HEK293 (cell line): ENCODE results near the gene PKP4.

ENCODE experiments used
- CTCF ChIA-PET: fragments of 350-600 bp; formaldehyde crosslinking; extraction: SDS; loops from one replicate; lab custom pipeline; 2021; ENCODE audit warnings: antibody characterized with exemption; lab: Yijun Ruan, JAX
- POLR2A ChIA-PET: fragments of 300-600 bp; formaldehyde crosslinking; extraction: SDS; loops from one replicate; lab custom pipeline; 2020; ENCODE audit warnings: antibody characterized with exemption, inconsistent platforms; lab: Yijun Ruan, JAX
- H3K27ac ChIP-seq: fragments of 200-500 bp; sonication (Bioruptor generic); 2 replicates; pipeline ENCODE4 v1.5.1; 2014; ENCODE audit warnings: low read depth, low read length, control low read depth, inconsistent platforms; ENCODE audit errors: extremely low read depth
- H3K36me3 ChIP-seq, 2 experiments: fragments of 200-500 bp in 1 of 2; sonication (Bioruptor generic) in 1 of 2; 1 replicate in 1 of 2; 2 replicates in 1 of 2; pipeline ENCODE4 v1.5.1; 2014 to 2017; ENCODE audit warnings: inconsistent platforms in 2 of 2, low read length in 2 of 2; ENCODE audit not compliant: control insufficient read depth in 2 of 2, insufficient read depth in 1 of 2
- H3K4me1 ChIP-seq: fragments of 200-500 bp; sonication (Bioruptor generic); 2 replicates; pipeline ENCODE4 v1.5.1; 2014; ENCODE audit warnings: mild to moderate bottlenecking, low read length, inconsistent platforms; ENCODE audit not compliant: control insufficient read depth, insufficient read depth
- H3K4me3 ChIP-seq: 2 replicates; pipeline ENCODE4 v1.5.1; 2011; ENCODE audit warnings: low read depth, mild to moderate bottlenecking, control low read depth, low read length, moderate library complexity
- H3K9me3 ChIP-seq: fragments of 200-500 bp; sonication (Bioruptor generic); 2 replicates; pipeline ENCODE4 v1.5.1; 2014; ENCODE audit warnings: low read depth, low read length, inconsistent platforms; ENCODE audit not compliant: control insufficient read depth, insufficient read depth
- EGR2 ChIP-seq: fragments of 450-650 bp; formaldehyde crosslinking; IDR thresholded peaks from 2 replicates; pipeline ENCODE4 v1.5.1; 2016; ENCODE audit warnings: low read depth, missing biosample characterization, missing genetic modification characterization
- GFI1B ChIP-seq: fragments of 450-650 bp; formaldehyde crosslinking; IDR thresholded peaks from 2 replicates; pipeline ENCODE4 v1.5.1; 2016; ENCODE audit warnings: missing biosample characterization, missing genetic modification characterization
- GLIS1 ChIP-seq: fragments of 450-650 bp; formaldehyde crosslinking; IDR thresholded peaks from 2 replicates; pipeline ENCODE4 v1.5.1; 2016; ENCODE audit warnings: missing biosample characterization, missing genetic modification characterization
- KLF10 ChIP-seq: fragments of 450-650 bp; IDR thresholded peaks from 2 replicates; pipeline ENCODE4 v1.5.1; 2018; ENCODE audit warnings: missing biosample characterization, mild to moderate bottlenecking, missing genetic modification characterization
- KLF16 ChIP-seq: fragments of 450-650 bp; formaldehyde crosslinking; IDR thresholded peaks from 2 replicates; pipeline ENCODE4 v1.5.1; 2017; ENCODE audit warnings: missing biosample characterization, missing genetic modification characterization
- KLF7 ChIP-seq: fragments of 450-650 bp; formaldehyde crosslinking; IDR thresholded peaks from 2 replicates; pipeline ENCODE4 v1.5.1; 2016; ENCODE audit warnings: missing biosample characterization, missing genetic modification characterization, borderline replicate concordance
- KLF8 ChIP-seq: fragments of 450-650 bp; formaldehyde crosslinking; IDR thresholded peaks from 2 replicates; pipeline ENCODE4 v1.5.1; 2016; ENCODE audit warnings: missing biosample characterization, missing genetic modification characterization
- MZF1 ChIP-seq: fragments of 450-650 bp; formaldehyde crosslinking; IDR thresholded peaks from 2 replicates; pipeline ENCODE4 v1.5.1; 2017; ENCODE audit warnings: missing biosample characterization, missing genetic modification characterization, borderline replicate concordance
- WT1 ChIP-seq: fragments of 450-650 bp; formaldehyde crosslinking; IDR thresholded peaks from 2 replicates; pipeline ENCODE4 v1.5.1; 2016; ENCODE audit warnings: missing biosample characterization, missing genetic modification characterization
- ZEB2 ChIP-seq: fragments of 450-650 bp; formaldehyde crosslinking; IDR thresholded peaks from 2 replicates; pipeline ENCODE4 v1.5.1; 2016; ENCODE audit warnings: missing biosample characterization, missing genetic modification characterization
- ZNF132 ChIP-seq: fragments of 450-650 bp; formaldehyde crosslinking; IDR thresholded peaks from 2 replicates; pipeline ENCODE4 v1.5.1; 2017; ENCODE audit warnings: missing biosample characterization, missing genetic modification characterization, borderline replicate concordance
- ZNF138 ChIP-seq: fragments of 450-650 bp; formaldehyde crosslinking; IDR thresholded peaks from 2 replicates; pipeline ENCODE4 v1.5.1; 2016; ENCODE audit warnings: missing biosample characterization, missing genetic modification characterization, borderline replicate concordance
- ZNF239 ChIP-seq: fragments of 450-650 bp; formaldehyde crosslinking; IDR thresholded peaks from 2 replicates; pipeline ENCODE4 v1.5.1; 2016; ENCODE audit warnings: missing biosample characterization, missing genetic modification characterization
- ZNF274 ChIP-seq, 2 experiments: fragments of 200-500 bp in 1 of 2; fragments of 450-650 bp in 1 of 2; sonication (Bioruptor generic) in 1 of 2; formaldehyde crosslinking in 1 of 2; IDR thresholded peaks; 2 replicates each; pipeline versions ENCODE4 v1.5.1 to v1.6.1; 2014 to 2016; ENCODE audit warnings: borderline replicate concordance in 1 of 2, inconsistent platforms in 1 of 2, low read length in 1 of 2, missing biosample characterization in 1 of 2, missing genetic modification characterization in 1 of 2
- ZNF350 ChIP-seq: fragments of 450-650 bp; formaldehyde crosslinking; IDR thresholded peaks from 2 replicates; pipeline ENCODE4 v1.5.0; 2017; ENCODE audit warnings: missing biosample characterization, mild to moderate bottlenecking, missing genetic modification characterization
- ZNF362 ChIP-seq: fragments of 450-650 bp; formaldehyde crosslinking; IDR thresholded peaks from 2 replicates; pipeline ENCODE4 v1.5.1; 2016; ENCODE audit warnings: missing biosample characterization, missing genetic modification characterization
- ZNF416 ChIP-seq: fragments of 450-650 bp; formaldehyde crosslinking; IDR thresholded peaks from 2 replicates; pipeline ENCODE4 v1.5.1; 2016; ENCODE audit warnings: missing biosample characterization, missing genetic modification characterization
- ZNF48 ChIP-seq: fragments of 450-650 bp; formaldehyde crosslinking; IDR thresholded peaks from 2 replicates; pipeline ENCODE4 v1.5.1; 2016; ENCODE audit warnings: missing biosample characterization, missing genetic modification characterization
- ZNF561 ChIP-seq: fragments of 450-650 bp; IDR thresholded peaks from 2 replicates; pipeline ENCODE4 v1.5.1; 2018; ENCODE audit warnings: missing biosample characterization, missing genetic modification characterization, borderline replicate concordance
- ZNF623 ChIP-seq: fragments of 450-650 bp; formaldehyde crosslinking; IDR thresholded peaks from 2 replicates; pipeline ENCODE4 v1.5.1; 2016; ENCODE audit warnings: missing biosample characterization, missing genetic modification characterization
- ZNF624 ChIP-seq: fragments of 450-650 bp; formaldehyde crosslinking; IDR thresholded peaks from 2 replicates; pipeline ENCODE4 v1.5.1; 2017; ENCODE audit warnings: missing biosample characterization, missing genetic modification characterization
- ZNF670 ChIP-seq: fragments of 450-650 bp; formaldehyde crosslinking; IDR thresholded peaks from 2 replicates; pipeline ENCODE4 v1.5.1; 2016; ENCODE audit warnings: missing biosample characterization, missing genetic modification characterization, low read depth
- TF ChIP-seq, protein P1 (sequence below): fragments of 450-650 bp; formaldehyde crosslinking; IDR thresholded peaks from 2 replicates; pipeline ENCODE4 v1.5.1; 2017; ENCODE audit warnings: missing biosample characterization, missing genetic modification characterization
- TF ChIP-seq, protein P2 (sequence below): fragments of 450-650 bp; formaldehyde crosslinking; IDR thresholded peaks from 2 replicates; pipeline ENCODE4 v1.5.1; 2017; ENCODE audit warnings: missing biosample characterization, mild to moderate bottlenecking, missing genetic modification characterization, moderate library complexity

The PKP4 gene

GRCh38 chr2:158668001-158668765 lies 211.4 kb downstream of the PKP4 start:
- Histone ChIP-seq H3K9me3 (no peaks in the 10 kb centered on the region), H3K4me1 (peaks cover 4% of the 10 kb centered on the region), H3K36me3 (peaks cover 0 to 87% of the 10 kb centered on the region in 2 experiments; a peak in 1 of 3 replicates), H3K27ac (no peak overlapping the region), H3K4me3 (no peak overlapping the region)
- ChIA-PET CTCF (interaction anchor here (1.1 kb wide), 2 partner anchors 78 to 86 kb away, joined by 3 to 4 read pairs; no protein-coding TSS in a partner anchor), POLR2A (no interaction called here)
- TF ChIP-seq GLIS1 (tag by site-specific recombination): no peak
- no peak for TF ChIP-seq MZF1 (tag by site-specific recombination)
- TF ChIP-seq, protein P1, sequence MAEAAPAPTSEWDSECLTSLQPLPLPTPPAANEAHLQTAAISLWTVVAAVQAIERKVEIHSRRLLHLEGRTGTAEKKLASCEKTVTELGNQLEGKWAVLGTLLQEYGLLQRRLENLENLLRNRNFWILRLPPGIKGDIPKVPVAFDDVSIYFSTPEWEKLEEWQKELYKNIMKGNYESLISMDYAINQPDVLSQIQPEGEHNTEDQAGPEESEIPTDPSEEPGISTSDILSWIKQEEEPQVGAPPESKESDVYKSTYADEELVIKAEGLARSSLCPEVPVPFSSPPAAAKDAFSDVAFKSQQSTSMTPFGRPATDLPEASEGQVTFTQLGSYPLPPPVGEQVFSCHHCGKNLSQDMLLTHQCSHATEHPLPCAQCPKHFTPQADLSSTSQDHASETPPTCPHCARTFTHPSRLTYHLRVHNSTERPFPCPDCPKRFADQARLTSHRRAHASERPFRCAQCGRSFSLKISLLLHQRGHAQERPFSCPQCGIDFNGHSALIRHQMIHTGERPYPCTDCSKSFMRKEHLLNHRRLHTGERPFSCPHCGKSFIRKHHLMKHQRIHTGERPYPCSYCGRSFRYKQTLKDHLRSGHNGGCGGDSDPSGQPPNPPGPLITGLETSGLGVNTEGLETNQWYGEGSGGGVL (tag by site-specific recombination): no peak
- no peak for TF ChIP-seq ZNF48 (tag by site-specific recombination)
- TF ChIP-seq ZEB2 (tag by site-specific recombination): no peak
- no peak for TF ChIP-seq ZNF274 (IDR thresholded peaks at IDR 0.05; ENCODE audit: low read length)
- TF ChIP-seq ZNF274 (tag by site-specific recombination; IDR thresholded peaks at IDR 0.05; ENCODE audit: borderline replicate concordance): no peak
- TF ChIP-seq ZNF624 (tag by site-specific recombination): no peak
- TF ChIP-seq KLF8 (tag by site-specific recombination): no peak
- no peak for TF ChIP-seq ZNF138 (tag by site-specific recombination)
- TF ChIP-seq ZNF132 (tag by site-specific recombination): no peak
- TF ChIP-seq KLF16: no peak
- no peak for TF ChIP-seq ZNF670 (tag by site-specific recombination)

DNA sequence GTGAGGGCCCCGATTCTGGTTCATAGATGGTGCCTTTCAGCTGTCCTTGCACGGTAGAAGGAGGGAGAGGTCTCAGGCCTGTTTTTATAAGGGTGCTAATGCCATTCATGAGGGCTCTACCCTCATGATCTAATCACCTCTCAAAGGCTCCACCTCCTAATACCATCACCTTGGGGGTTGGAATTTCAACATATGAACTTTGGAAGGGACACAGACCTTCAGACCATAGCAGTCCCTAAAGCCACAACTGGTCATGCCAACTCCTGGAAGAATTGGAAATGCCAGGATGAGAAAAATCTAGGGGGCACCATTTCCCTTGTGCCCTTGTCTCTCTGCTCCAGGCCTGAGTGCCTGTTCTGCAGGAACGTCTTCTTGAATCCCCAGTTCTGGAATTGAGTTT lies 213.5 kb downstream of the PKP4 start:
- H3K4me3 ChIP-seq: no peak overlapping the region
- H3K4me1 ChIP-seq: peaks cover 4% of the 10 kb centered on the region
- peaks cover 7 to 88% of the 10 kb centered on the region in 2 experiments; a peak in 2 of 3 replicates for H3K36me3 ChIP-seq
- ChIA-PET CTCF (interaction anchor here (0.5 kb wide), 1 partner anchor 18 kb away, joined by 4 read pairs; no protein-coding TSS in a partner anchor), POLR2A (no interaction called here)
- TF ChIP-seq ZNF362 (tag by site-specific recombination) (no peak), ZNF416 (tag by site-specific recombination) (no peak), ZNF561 (tag by site-specific recombination) (no peak), KLF7 (tag by site-specific recombination) (no peak), ZNF623 (tag by site-specific recombination) (no peak), ZNF624 (tag by site-specific recombination) (no peak), KLF10 (tag by site-specific recombination) (no peak), EGR2 (tag by site-specific recombination) (no peak), GFI1B (tag by site-specific recombination) (no peak), ZNF350 (no peak), ZNF132 (tag by site-specific recombination) (no peak), ZNF239 (tag by site-specific recombination) (no peak), WT1 (tag by site-specific recombination) (no peak)
- TF ChIP-seq, protein P2, sequence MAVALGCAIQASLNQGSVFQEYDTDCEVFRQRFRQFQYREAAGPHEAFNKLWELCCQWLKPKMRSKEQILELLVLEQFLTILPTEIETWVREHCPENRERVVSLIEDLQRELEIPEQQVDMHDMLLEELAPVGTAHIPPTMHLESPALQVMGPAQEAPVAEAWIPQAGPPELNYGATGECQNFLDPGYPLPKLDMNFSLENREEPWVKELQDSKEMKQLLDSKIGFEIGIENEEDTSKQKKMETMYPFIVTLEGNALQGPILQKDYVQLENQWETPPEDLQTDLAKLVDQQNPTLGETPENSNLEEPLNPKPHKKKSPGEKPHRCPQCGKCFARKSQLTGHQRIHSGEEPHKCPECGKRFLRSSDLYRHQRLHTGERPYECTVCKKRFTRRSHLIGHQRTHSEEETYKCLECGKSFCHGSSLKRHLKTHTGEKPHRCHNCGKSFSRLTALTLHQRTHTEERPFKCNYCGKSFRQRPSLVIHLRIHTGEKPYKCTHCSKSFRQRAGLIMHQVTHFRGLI: no peak
- no peak overlapping the region for H3K27ac ChIP-seq
- H3K9me3 ChIP-seq: no peaks in the 10 kb centered on the region
